Renal pelvis (tissue), 4 donors: ENCODE data around the gene LIPA. TPM values are rescaled to one million over a fixed set of nuclear protein-coding genes. Genes with fewer than 3 reads are reported as not detected.
"Not testable (repeated sequence)": the region's sequence is repeated elsewhere in the genome, so short reads cannot be mapped to it uniquely, and the experiment has no call there.

Experiments
- DNase-seq: peaks from one replicate; pipeline ENCODE4 v3.0.0-alpha.2; 2013
- polyA plus RNA-seq, 3 donors: library from polyadenylated mRNA; unstranded; fragments of 120-200 nt; gene quantifications; one replicate each; pipeline ENCODE4 v1.2.1, GENCODE V29; 2013; ENCODE audit not compliant: insufficient read length in 3 of 3

Gene LIPA
- polyA plus RNA-seq, 3 donors, result 45.4 to 48.2 (median 47.4) TPM

- peak; percentile 48 for DNase-seq
These were observed 26.5 kb upstream of the LIPA start for GRCh38 chr10:89278034-89278535.

GRCh38 chr10:89275383-89275782, 23.8 kb upstream of the LIPA start:
- DNase-seq, result no peak

GRCh38 chr10:89274928-89275327, 23.4 kb upstream of the LIPA start:
- DNase-seq, result no peak

- no peak for DNase-seq
These were observed 22.1 kb upstream of the LIPA start for GRCh38 chr10:89273680-89274079.

- DNase-seq, result no peak
These were observed 20.0 kb upstream of the LIPA start for GRCh38 chr10:89271532-89271931.

- DNase-seq, result no peak
These were observed 18.5 kb upstream of the LIPA start for GRCh38 chr10:89270153-89270483.

GRCh38 chr10:89269433-89270152, 18.0 kb upstream of the LIPA start:
- no peak for DNase-seq

GRCh38 chr10:89266721-89267453, 15.3 kb upstream of the LIPA start:
- no peak for DNase-seq

- no peak for DNase-seq
These were observed 12.0 kb upstream of the LIPA start for GRCh38 chr10:89263531-89263930.

- no peak for DNase-seq
These were observed 11.5 kb upstream of the LIPA start for GRCh38 chr10:89263091-89263490.

- no peak for DNase-seq
These were observed 10.8 kb upstream of the LIPA start for GRCh38 chr10:89262086-89263051.

- DNase-seq, result no peak
These were observed 7.3 kb upstream of the LIPA start for GRCh38 chr10:89258881-89259280.

GRCh38 chr10:89257581-89257980, 6.0 kb upstream of the LIPA start:
- DNase-seq, result no peak

- DNase-seq, result no peak
These were observed 5.4 kb upstream of the LIPA start for GRCh38 chr10:89256962-89257361.

GRCh38 chr10:89256340-89256739, 4.8 kb upstream of the LIPA start:
- no peak for DNase-seq

GRCh38 chr10:89255793-89256192, 4.2 kb upstream of the LIPA start:
- DNase-seq, result no peak

- not testable (repeated sequence) for DNase-seq
These were observed 3.6 kb upstream of the LIPA start for GRCh38 chr10:89255091-89255579.

- no peak for DNase-seq
These were observed 630 bp upstream of the LIPA start for GRCh38 chr10:89252225-89252585.

- DNase-seq, result no peak
These were observed 638 bp downstream of the LIPA start for GRCh38 chr10:89250865-89251408.

GRCh38 chr10:89248990-89249389, 2.6 kb downstream of the LIPA start:
- DNase-seq, result no peak

GRCh38 chr10:89247623-89248022, 4.0 kb downstream of the LIPA start:
- not testable (repeated sequence) for DNase-seq

GRCh38 chr10:89245802-89246201, 5.8 kb downstream of the LIPA start:
- no peak for DNase-seq
